SU-DHL-6 (cell line): ENCODE results near the gene GH2.
"Not testable (repeated sequence)": the region's sequence is repeated elsewhere in the genome, so short reads cannot be mapped to it uniquely, and the experiment has no call there.

Experiments used
- CTCF ChIP-seq: fragments of 200-600 bp; sonication (generic); IDR thresholded peaks from one replicate; pipeline ENCODE4 v1.5.1; 2017; ENCODE audit warnings: antibody characterized with exemption, mild to moderate bottlenecking, low read length, moderate library complexity; ENCODE audit not compliant: insufficient read depth, poor library complexity, severe bottlenecking
- EZH2phosphoT487 ChIP-seq: fragments of 200-600 bp; sonication (generic), shearing (Covaris generic); conservative IDR thresholded peaks from 2 replicates; pipeline ENCODE4 v1.6.1; 2018; ENCODE audit warnings: mild to moderate bottlenecking, antibody characterized with exemption, low read length, moderate library complexity, mixed read lengths

DNA sequence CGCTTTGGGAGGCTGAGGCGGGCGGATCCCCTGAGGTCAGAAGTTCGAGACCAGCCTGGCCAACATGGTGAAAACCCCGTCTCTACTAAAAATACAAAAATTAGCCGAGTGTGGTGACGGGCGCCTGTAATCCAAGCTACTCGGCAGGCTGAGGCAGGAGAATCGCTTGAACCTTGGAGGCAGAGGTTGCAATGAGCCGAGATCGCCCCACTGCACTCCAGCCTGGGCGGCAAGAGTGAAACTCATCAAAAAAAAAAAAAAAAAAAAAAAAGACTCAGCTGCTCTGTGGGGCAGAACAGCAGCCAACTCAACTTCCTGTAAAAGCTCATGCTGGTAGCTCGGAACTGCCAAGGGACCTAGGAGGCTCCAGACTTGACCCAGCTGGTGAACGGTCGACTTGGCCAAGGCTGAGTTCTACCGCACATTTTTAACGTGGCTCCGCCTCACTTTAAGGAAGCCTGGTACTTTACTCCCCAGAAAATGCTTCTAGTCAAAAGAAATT lies 38.3 kb downstream of the GH2 start:
- not testable (repeated sequence) for TF ChIP-seq CTCF, EZH2phosphoT487
